ENCODE results near the gene EI24.

Gene EI24

DNA sequence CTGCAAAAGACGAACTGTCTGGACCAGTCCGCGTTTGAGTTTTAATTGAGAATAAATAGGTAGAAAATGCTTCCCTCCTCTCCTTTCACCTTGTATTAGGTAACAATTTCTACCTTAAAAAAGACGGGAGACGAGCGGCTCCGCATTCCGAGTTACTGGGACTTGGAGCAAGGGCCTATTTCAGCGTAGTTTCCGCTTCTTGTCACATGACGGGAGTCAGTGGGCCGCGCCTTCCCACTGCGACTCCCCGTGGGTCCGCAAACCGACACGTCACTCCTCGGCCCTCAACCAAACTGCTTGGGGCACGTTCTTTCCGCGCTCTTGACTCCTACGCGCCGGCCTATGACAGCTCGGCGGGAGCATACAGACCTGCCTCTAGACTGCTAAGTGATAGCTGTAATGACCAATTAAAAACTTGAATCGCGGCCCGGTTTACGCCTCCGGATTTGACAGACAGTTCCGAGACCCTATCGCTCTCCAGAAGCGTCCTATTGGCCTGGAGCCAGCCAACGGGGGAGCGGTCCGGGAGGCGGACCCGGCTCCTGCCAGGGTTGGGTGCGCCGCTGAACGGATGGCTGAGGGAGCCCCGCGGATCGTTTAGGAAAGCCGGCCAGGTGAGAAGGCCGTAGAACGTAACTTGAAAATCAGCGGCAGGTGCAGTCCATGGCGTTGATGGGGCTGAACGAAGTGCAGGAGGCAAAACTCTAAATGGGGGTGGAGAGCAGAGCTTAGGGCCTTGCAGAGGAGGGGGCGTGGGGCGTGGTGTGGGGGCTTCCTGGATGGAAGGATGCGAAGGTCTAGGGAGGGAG, 23.2 kb downstream of the EI24 start, which contains the start of gene STT3A:
STT3A (plus strand) TSS at position 548 of the 809 bp plus-strand sequence. CDS start 3,064 bp downstream, outside the sequence.
- H3K36me3 ChIP-seq (ENCODE audit: control insufficient read depth in 1 of 2, insufficient read depth in 2 of 2, low read length in 2 of 2), result peaks cover under 1 to 12% of the 10 kb centered on the region in 2 donors
- H3K9me3 ChIP-seq (ENCODE audit: control insufficient read depth in 1 of 2, low read length in 2 of 2), result no peaks in the 10 kb centered on the region
- peak within 1 kb of the TSS; percentile 91 to 95 for H3K9ac ChIP-seq (ENCODE audit: low read depth in 1 of 2, low read length in 2 of 2)
- peaks cover 13 to 14% of the 10 kb centered on the region in 2 donors for H3K4me1 ChIP-seq (ENCODE audit: control insufficient read depth in 1 of 2, insufficient read depth in 2 of 2, low read length in 2 of 2)
- peak within 1 kb of the TSS; percentile 94 for H3K27ac ChIP-seq (ENCODE audit: low read depth, low read length)
- H3K27me3 ChIP-seq (ENCODE audit: control insufficient read depth in 1 of 2, insufficient read depth in 2 of 2, low read length in 2 of 2), result no peaks in the 10 kb centered on the region
- peak within 1 kb of the TSS; percentile 93 to 98 for H3K4me3 ChIP-seq (ENCODE audit: low read depth in 1 of 2, low read length in 2 of 2)

- Histone ChIP-seq H3K27ac (ENCODE audit: low read depth, low read length) (peak overlapping the region; percentile 24), H3K9me3 (ENCODE audit: control insufficient read depth in 1 of 2, low read length in 2 of 2) (no peaks in the 10 kb centered on the region), H3K36me3 (ENCODE audit: control insufficient read depth in 1 of 2, insufficient read depth in 2 of 2, low read length in 2 of 2) (peaks cover 4 to 15% of the 10 kb centered on the region in 2 donors), H3K4me1 (ENCODE audit: control insufficient read depth in 1 of 2, insufficient read depth in 2 of 2, low read length in 2 of 2) (peaks cover 13 to 14% of the 10 kb centered on the region in 2 donors), H3K9ac (ENCODE audit: low read depth in 1 of 2, low read length in 2 of 2) (peak overlapping the region; percentile 77 to 84), H3K4me3 (ENCODE audit: low read depth in 1 of 2, low read length in 2 of 2) (peak overlapping the region; percentile 93 to 98), H3K27me3 (ENCODE audit: control insufficient read depth in 1 of 2, insufficient read depth in 2 of 2, low read length in 2 of 2) (no peaks in the 10 kb centered on the region)
These were observed 24.0 kb downstream of the EI24 start for GRCh38 chr11:125593114-125593820.

GRCh38 chr11:125594958-125595357, 25.7 kb downstream of the EI24 start:
- no peak overlapping the region for H3K27ac ChIP-seq (ENCODE audit: low read depth, low read length)
- no peaks in the 10 kb centered on the region for H3K27me3 ChIP-seq (ENCODE audit: control insufficient read depth in 1 of 2, insufficient read depth in 2 of 2, low read length in 2 of 2)
- H3K4me3 ChIP-seq (ENCODE audit: low read depth in 1 of 2, low read length in 2 of 2), result no peak overlapping the region
- no peaks in the 10 kb centered on the region for H3K9me3 ChIP-seq (ENCODE audit: control insufficient read depth in 1 of 2, low read length in 2 of 2)
- H3K4me1 ChIP-seq (ENCODE audit: control insufficient read depth in 1 of 2, insufficient read depth in 2 of 2, low read length in 2 of 2), result peaks cover 13 to 14% of the 10 kb centered on the region in 2 donors
- peaks cover 7 to 24% of the 10 kb centered on the region in 2 donors for H3K36me3 ChIP-seq (ENCODE audit: control insufficient read depth in 1 of 2, insufficient read depth in 2 of 2, low read length in 2 of 2)
- no peak overlapping the region for H3K9ac ChIP-seq (ENCODE audit: low read depth in 1 of 2, low read length in 2 of 2)

- Histone ChIP-seq H3K9me3 (ENCODE audit: control insufficient read depth in 1 of 2, low read length in 2 of 2) (no peaks in the 10 kb centered on the region), H3K9ac (ENCODE audit: low read depth in 1 of 2, low read length in 2 of 2) (no peak overlapping the region), H3K36me3 (ENCODE audit: control insufficient read depth in 1 of 2, insufficient read depth in 2 of 2, low read length in 2 of 2) (peaks cover 31 to 79% of the 10 kb centered on the region in 2 donors), H3K27ac (ENCODE audit: low read depth, low read length) (no peak overlapping the region), H3K4me3 (ENCODE audit: low read depth in 1 of 2, low read length in 2 of 2) (no peak overlapping the region), H3K27me3 (ENCODE audit: control insufficient read depth in 1 of 2, insufficient read depth in 2 of 2, low read length in 2 of 2) (no peaks in the 10 kb centered on the region), H3K4me1 (ENCODE audit: control insufficient read depth in 1 of 2, insufficient read depth in 2 of 2, low read length in 2 of 2) (no peaks in the 10 kb centered on the region)
These were observed 31.4 kb downstream of the EI24 start for GRCh38 chr11:125600663-125601062.

DNA sequence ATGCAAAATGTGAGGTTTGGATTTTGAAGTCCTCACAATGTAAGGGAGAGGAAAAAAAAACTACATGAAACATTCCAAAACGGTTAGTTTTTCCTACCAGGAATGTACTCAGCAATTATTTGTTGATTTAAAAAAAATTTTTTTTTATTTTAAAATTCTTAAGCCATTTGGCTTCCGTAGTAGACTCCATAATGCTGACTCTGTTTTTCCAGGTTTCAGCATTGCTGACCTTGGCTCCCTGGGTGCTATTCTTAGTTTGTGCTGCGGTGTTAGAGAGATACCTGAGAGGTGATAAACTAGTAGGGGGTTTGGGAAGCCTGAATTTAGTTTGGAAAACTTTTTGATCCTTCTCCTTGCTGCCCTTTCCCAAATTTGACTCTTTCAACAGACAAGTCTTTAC, 33.9 kb downstream of the EI24 start:
- Histone ChIP-seq H3K27me3 (ENCODE audit: control insufficient read depth in 1 of 2, insufficient read depth in 2 of 2, low read length in 2 of 2) (no peaks in the 10 kb centered on the region), H3K36me3 (ENCODE audit: control insufficient read depth in 1 of 2, insufficient read depth in 2 of 2, low read length in 2 of 2) (peaks cover 39 to 90% of the 10 kb centered on the region in 2 donors)

DNA sequence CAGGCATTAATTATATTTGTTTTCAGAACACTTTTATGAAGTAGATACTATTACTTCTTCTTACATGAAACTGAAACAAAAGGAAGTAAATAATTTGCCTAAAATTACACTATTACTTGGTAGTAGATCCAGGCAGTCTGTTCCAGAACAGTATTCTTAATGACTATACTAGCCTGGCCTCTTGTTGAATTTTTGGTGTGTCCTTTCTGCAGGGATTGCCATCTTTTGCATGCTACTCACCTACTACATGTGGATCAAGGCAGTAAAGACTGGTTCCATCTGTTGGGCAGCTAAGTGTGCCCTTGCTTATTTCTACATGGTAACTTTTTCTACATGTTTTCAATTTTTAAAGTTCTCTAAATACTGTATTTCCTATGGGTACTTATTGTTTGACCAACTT, 36.1 kb downstream of the EI24 start:
- Histone ChIP-seq H3K4me3 (ENCODE audit: low read depth in 1 of 2, low read length in 2 of 2) (no peak overlapping the region), H3K36me3 (ENCODE audit: control insufficient read depth in 1 of 2, insufficient read depth in 2 of 2, low read length in 2 of 2) (peaks cover 48 to 97% of the 10 kb centered on the region in 2 donors), H3K27ac (ENCODE audit: low read depth, low read length) (no peak overlapping the region), H3K27me3 (ENCODE audit: control insufficient read depth in 1 of 2, insufficient read depth in 2 of 2, low read length in 2 of 2) (no peaks in the 10 kb centered on the region), H3K9me3 (ENCODE audit: control insufficient read depth in 1 of 2, low read length in 2 of 2) (no peaks in the 10 kb centered on the region), H3K9ac (ENCODE audit: low read depth in 1 of 2, low read length in 2 of 2) (no peak overlapping the region), H3K4me1 (ENCODE audit: control insufficient read depth in 1 of 2, insufficient read depth in 2 of 2, low read length in 2 of 2) (no peaks in the 10 kb centered on the region)

More for the DNA sequence above, 33.9 kb downstream of the EI24 start:
- Histone ChIP-seq H3K9me3 (ENCODE audit: control insufficient read depth in 1 of 2, low read length in 2 of 2) (no peaks in the 10 kb centered on the region), H3K9ac (ENCODE audit: low read depth in 1 of 2, low read length in 2 of 2) (no peak overlapping the region), H3K4me1 (ENCODE audit: control insufficient read depth in 1 of 2, insufficient read depth in 2 of 2, low read length in 2 of 2) (no peaks in the 10 kb centered on the region), H3K27ac (ENCODE audit: low read depth, low read length) (no peak overlapping the region), H3K4me3 (ENCODE audit: low read depth in 1 of 2, low read length in 2 of 2) (no peak overlapping the region)

- Histone ChIP-seq H3K9me3 (ENCODE audit: control insufficient read depth in 1 of 2, low read length in 2 of 2) (no peaks in the 10 kb centered on the region), H3K9ac (ENCODE audit: low read depth in 1 of 2, low read length in 2 of 2) (no peak overlapping the region), H3K27me3 (ENCODE audit: control insufficient read depth in 1 of 2, insufficient read depth in 2 of 2, low read length in 2 of 2) (no peaks in the 10 kb centered on the region), H3K36me3 (ENCODE audit: control insufficient read depth in 1 of 2, insufficient read depth in 2 of 2, low read length in 2 of 2) (peaks cover 56 to 95% of the 10 kb centered on the region in 2 donors), H3K27ac (ENCODE audit: low read depth, low read length) (no peak overlapping the region), H3K4me1 (ENCODE audit: control insufficient read depth in 1 of 2, insufficient read depth in 2 of 2, low read length in 2 of 2) (no peaks in the 10 kb centered on the region), H3K4me3 (ENCODE audit: low read depth in 1 of 2, low read length in 2 of 2) (no peak overlapping the region)
These were observed 40.3 kb downstream of the EI24 start for GRCh38 chr11:125609545-125609944.

DNA sequence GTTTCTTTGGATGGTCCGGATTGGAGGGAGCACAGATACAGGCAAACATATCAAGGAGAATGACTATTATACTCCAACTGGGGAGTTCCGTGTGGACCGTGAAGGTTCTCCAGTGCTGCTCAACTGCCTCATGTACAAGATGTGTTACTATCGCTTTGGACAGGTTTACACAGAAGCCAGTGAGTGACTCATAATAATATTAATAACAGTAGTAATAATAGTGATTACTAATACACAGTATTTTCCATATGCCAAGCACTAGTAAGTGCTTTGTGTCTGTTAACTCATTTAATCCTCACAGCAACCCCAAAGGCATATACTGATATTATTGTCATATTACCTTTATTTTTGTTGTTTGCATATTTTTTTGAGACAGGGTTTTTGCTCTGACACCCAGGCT, 49.1 kb downstream of the EI24 start:
- Histone ChIP-seq H3K36me3 (ENCODE audit: control insufficient read depth in 1 of 2, insufficient read depth in 2 of 2, low read length in 2 of 2) (peaks cover 50 to 81% of the 10 kb centered on the region in 2 donors), H3K4me1 (ENCODE audit: control insufficient read depth in 1 of 2, insufficient read depth in 2 of 2, low read length in 2 of 2) (no peaks in the 10 kb centered on the region), H3K27me3 (ENCODE audit: control insufficient read depth in 1 of 2, insufficient read depth in 2 of 2, low read length in 2 of 2) (no peaks in the 10 kb centered on the region), H3K9me3 (ENCODE audit: control insufficient read depth in 1 of 2, low read length in 2 of 2) (no peaks in the 10 kb centered on the region), H3K4me3 (ENCODE audit: low read depth in 1 of 2, low read length in 2 of 2) (no peak overlapping the region), H3K27ac (ENCODE audit: low read depth, low read length) (no peak overlapping the region), H3K9ac (ENCODE audit: low read depth in 1 of 2, low read length in 2 of 2) (no peak overlapping the region)

DNA sequence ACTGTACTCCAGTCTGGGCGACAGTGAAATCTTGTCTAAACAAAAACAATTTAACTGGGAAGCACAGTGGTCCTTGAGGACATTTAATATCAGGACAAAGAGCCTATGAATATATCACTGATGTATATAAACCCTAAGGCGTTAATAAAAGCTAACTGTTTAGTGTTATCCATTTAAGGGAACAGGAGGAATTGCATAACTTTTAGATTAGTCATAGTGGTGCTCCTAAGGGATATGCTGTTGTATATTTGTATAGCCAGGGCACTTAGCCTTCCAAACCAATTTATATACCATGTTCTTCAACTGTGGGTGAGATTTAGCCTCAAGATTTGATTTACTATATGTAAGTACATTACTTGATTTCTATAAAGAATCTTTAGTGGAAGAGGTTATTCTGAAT, 52.7 kb downstream of the EI24 start:
- H3K27ac ChIP-seq (ENCODE audit: low read depth, low read length), result no peak overlapping the region
- peaks cover 28 to 50% of the 10 kb centered on the region in 2 donors for H3K36me3 ChIP-seq (ENCODE audit: control insufficient read depth in 1 of 2, insufficient read depth in 2 of 2, low read length in 2 of 2)
- no peak overlapping the region for H3K4me3 ChIP-seq (ENCODE audit: low read depth in 1 of 2, low read length in 2 of 2)
- H3K4me1 ChIP-seq (ENCODE audit: control insufficient read depth in 1 of 2, insufficient read depth in 2 of 2, low read length in 2 of 2), result peaks cover 11 to 16% of the 10 kb centered on the region in 2 donors
- no peaks in the 10 kb centered on the region for H3K27me3 ChIP-seq (ENCODE audit: control insufficient read depth in 1 of 2, insufficient read depth in 2 of 2, low read length in 2 of 2)
- H3K9ac ChIP-seq (ENCODE audit: low read depth in 1 of 2, low read length in 2 of 2), result no peak overlapping the region
- no peaks in the 10 kb centered on the region for H3K9me3 ChIP-seq (ENCODE audit: control insufficient read depth in 1 of 2, low read length in 2 of 2)

DNA sequence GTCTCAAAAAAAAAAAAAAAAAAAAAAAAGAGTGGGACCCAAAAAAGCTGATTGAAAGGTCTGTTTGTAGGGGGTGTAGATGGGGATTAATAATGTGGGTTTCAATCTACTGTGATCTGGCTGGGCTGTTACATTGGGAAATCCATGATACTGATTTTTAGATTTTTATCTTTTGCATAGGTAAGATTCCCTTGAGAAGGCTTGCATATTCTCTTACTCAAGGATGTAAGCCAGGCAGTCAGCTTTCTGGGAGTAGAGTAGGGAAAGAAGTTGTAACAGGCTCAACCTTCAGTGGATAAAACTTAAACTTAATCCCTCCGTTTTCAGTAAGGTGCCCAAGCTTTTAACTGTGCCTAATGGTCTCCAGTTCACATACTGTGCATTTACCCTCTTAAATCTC, 53.8 kb downstream of the EI24 start:
- no peak overlapping the region for H3K27ac ChIP-seq (ENCODE audit: low read depth, low read length)

More for the DNA sequence above, 53.8 kb downstream of the EI24 start:
- peaks cover 25 to 41% of the 10 kb centered on the region in 2 donors for H3K36me3 ChIP-seq (ENCODE audit: control insufficient read depth in 1 of 2, insufficient read depth in 2 of 2, low read length in 2 of 2)
- no peaks in the 10 kb centered on the region for H3K27me3 ChIP-seq (ENCODE audit: control insufficient read depth in 1 of 2, insufficient read depth in 2 of 2, low read length in 2 of 2)
- no peak overlapping the region for H3K9ac ChIP-seq (ENCODE audit: low read depth in 1 of 2, low read length in 2 of 2)
- H3K9me3 ChIP-seq (ENCODE audit: control insufficient read depth in 1 of 2, low read length in 2 of 2), result no peaks in the 10 kb centered on the region
- H3K4me3 ChIP-seq (ENCODE audit: low read depth in 1 of 2, low read length in 2 of 2), result no peak overlapping the region
- H3K4me1 ChIP-seq (ENCODE audit: control insufficient read depth in 1 of 2, insufficient read depth in 2 of 2, low read length in 2 of 2), result peaks cover 13 to 19% of the 10 kb centered on the region in 2 donors

All from duodenal mucosa (tissue), 2 donors.